HEK293T (cell line): ENCODE results near the gene KIRREL3.

Experiments
- ARNT ChIP-seq: fragments of 450-650 bp; IDR thresholded peaks from 2 replicates; pipeline ENCODE4 v1.6.1; 2017; ENCODE audit warnings: mild to moderate bottlenecking
- BHLHE40 ChIP-seq: fragments of 450-650 bp; IDR thresholded peaks from 2 replicates; pipeline ENCODE4 v1.6.1; 2016; ENCODE audit warnings: mild to moderate bottlenecking, moderate library complexity, borderline replicate concordance
- ELF4 ChIP-seq: fragments of 450-650 bp; IDR thresholded peaks from 2 replicates; pipeline ENCODE4 v1.6.1; 2017; ENCODE audit warnings: antibody characterized with exemption
- FOXA1 ChIP-seq: fragments of 450-650 bp; IDR thresholded peaks from 2 replicates; pipeline ENCODE4 v1.6.1; 2016; ENCODE audit warnings: mild to moderate bottlenecking
- FOXK2 ChIP-seq: fragments of 450-650 bp; IDR thresholded peaks from 2 replicates; pipeline ENCODE4 v1.6.1; 2016; ENCODE audit warnings: mild to moderate bottlenecking
- FOXM1 ChIP-seq: fragments of 450-650 bp; IDR thresholded peaks from 2 replicates; pipeline ENCODE4 v1.6.1; 2017; ENCODE audit warnings: mild to moderate bottlenecking, borderline replicate concordance
- HDGF ChIP-seq: fragments of 450-650 bp; IDR thresholded peaks from 2 replicates; pipeline ENCODE4 v1.6.1; 2017; ENCODE audit warnings: antibody characterized with exemption, borderline replicate concordance
- SP1 ChIP-seq: fragments of 450-650 bp; IDR thresholded peaks from 2 replicates; pipeline ENCODE4 v1.6.1; 2017
- SUZ12 ChIP-seq: fragments of 450-650 bp; IDR thresholded peaks from 2 replicates; pipeline ENCODE4 v1.6.1; 2016; ENCODE audit warnings: mild to moderate bottlenecking
- TARDBP ChIP-seq: fragments of 450-650 bp; IDR thresholded peaks from 2 replicates; pipeline ENCODE4 v1.6.1; 2016
- ZNF384 ChIP-seq: fragments of 450-650 bp; IDR thresholded peaks from 2 replicates; pipeline ENCODE4 v1.6.1; 2016
- TF ChIP-seq, protein P1 (sequence below): fragments of 450-650 bp; IDR thresholded peaks from 2 replicates; pipeline ENCODE4 v1.6.1; 2016

DNA sequence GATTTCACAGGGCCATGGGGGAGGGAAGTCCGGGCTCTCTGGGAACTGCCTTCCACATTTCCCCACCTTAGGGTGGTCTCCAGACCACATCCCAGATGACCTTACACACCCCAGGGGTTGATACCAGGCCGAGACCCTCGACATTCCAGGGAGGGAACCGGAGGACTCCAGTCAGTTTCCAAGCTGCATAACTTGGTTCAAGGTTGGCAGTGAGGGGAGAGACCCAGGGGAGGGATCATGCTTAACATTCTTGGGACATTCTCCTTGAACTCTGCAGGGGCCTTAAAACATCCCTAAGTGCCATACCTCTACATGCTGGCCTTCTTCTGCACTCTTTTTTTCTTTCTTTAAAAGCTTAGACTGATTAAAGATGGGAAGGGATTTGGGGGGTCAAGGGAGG is 394.1 kb downstream of the KIRREL3 start:
- TF ChIP-seq TARDBP (no peak), FOXK2 (no peak), FOXM1 (no peak), ELF4 (no peak), SP1 (no peak), HDGF (no peak), ZNF384 (no peak), SUZ12 (no peak), ARNT (no peak), FOXA1 (no peak), BHLHE40 (no peak)
- TF ChIP-seq, protein P1, sequence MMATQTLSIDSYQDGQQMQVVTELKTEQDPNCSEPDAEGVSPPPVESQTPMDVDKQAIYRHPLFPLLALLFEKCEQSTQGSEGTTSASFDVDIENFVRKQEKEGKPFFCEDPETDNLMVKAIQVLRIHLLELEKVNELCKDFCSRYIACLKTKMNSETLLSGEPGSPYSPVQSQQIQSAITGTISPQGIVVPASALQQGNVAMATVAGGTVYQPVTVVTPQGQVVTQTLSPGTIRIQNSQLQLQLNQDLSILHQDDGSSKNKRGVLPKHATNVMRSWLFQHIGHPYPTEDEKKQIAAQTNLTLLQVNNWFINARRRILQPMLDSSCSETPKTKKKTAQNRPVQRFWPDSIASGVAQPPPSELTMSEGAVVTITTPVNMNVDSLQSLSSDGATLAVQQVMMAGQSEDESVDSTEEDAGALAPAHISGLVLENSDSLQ: no peak
